Measurements from ENCODE around the gene ZMYM3.
A peak's percentile ranks its signal among the peaks of the same experiment; 100 is the strongest.

Gene ZMYM3

DNA sequence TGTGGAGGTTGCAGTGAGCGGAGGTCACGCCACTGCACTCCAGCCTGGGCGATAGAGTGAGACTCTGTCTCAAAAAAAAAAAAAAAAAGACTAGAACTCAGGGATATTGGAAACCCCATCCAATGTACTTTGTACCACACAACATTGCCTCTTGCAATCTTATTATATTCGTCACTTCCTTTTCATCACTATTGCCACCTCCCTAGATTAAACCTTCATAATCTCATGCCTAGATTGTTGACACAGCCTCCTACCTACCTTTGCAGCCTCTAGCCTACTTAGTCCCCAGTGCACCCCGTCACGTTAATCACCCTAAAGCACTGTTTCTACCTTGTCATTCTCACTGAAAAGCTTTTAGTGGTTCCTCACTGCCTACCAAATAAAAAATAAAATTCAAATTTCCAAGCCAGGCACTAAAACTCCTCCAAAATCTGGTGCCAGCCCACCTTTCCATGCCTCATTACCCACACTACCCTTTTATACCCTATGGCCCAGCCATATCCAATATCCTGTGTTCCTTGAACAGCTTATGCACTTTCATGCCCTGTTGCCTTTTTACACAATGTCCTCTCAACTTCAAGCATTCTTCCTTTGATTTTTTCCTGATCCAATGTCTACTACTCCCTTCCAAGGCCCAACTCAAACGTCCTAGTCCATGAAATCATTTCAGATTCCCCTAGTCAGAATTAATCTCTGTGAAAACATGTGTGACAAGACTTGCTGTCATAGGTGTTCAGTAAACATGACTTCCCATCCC lies 54.5 kb downstream of the ZMYM3 start:
- no peak for DNase-seq

DNA sequence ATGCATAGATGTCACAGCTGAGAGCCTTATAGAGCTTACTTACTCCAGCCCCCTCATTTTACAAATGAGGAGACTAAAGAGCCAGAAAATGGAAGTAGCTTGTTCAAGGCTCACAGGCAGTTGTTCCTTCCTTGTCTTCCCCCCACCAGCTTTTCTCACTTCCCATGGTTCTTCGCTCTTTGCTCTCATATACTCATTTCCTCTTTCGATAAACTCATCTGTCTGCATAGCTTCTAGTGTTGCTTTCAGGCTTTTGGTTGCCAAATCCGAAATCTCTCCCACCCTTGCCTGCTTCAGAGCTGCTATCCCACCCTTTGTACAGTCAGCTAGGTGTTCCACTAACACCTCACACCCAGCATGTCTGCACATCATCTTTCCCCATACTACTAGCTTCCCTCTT lies 55.9 kb downstream of the ZMYM3 start:
- DNase-seq: peak; percentile 5

DNA sequence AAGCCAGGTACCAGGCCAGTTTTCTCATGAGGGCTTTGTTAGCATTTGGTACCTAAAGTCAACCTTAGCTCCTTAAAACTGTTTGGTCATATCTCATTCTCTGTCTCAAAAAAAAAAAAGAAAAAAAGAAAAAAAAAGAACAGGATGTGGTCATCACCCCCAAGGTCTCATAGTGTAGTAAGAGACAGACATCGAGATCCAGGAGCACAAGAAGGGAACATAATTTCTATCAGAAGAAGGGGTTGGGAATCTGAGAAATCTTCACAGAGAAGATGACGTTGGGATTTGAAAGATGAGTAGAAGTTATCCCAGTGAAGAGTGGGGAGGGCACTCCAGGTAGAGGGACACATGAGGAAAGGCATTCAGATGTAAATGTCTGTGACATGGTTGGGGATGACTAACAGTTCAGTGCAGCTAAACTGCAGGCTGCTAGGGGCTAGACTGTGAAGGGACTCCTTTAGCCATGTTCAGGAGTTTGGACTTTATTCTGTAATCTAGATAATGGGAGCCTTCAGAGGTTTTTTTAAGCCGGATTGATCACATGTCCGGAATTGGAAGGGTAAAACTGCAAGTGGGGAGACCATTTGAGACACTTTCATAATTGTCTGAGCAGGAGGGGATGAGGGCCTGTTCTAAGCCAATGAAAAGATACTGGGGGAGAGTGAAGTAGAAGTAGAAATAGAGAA lies 57.8 kb downstream of the ZMYM3 start:
- DNase-seq: peak; percentile 21

DNA sequence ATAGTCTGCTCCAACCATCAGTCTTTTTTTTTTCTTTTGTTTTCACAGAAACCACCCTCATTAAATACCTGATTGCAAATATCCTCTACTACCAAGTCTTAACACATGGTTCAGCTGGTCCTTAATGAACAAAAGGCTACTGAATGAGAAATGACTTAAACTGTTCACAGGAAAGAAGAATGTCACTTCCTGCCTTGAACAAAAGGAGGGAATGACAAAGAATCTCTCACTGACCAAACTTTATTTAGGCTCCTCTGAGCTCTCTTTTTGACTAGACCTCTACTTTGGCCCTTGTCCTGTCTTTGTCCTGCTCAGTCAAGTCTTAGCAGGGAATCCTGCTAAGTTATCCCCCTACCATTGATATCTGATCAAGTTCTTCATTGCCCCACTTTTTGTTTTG lies 62.7 kb downstream of the ZMYM3 start:
- DNase-seq: no peak

All from stimulated activated CD4-positive, alpha-beta T cell treated with anti-CD3 and anti-CD28 coated beads, Interleukin-15, amount 100 ng/mL, for 24 hours (primary cell).